H9 (cell line): ENCODE results near the gene ARHGAP15. TPM values are rescaled to one million over a fixed set of nuclear protein-coding genes. Genes with fewer than 3 reads are reported as not detected.

Experiments
- DNase-seq: peaks from one replicate; pipeline ENCODE4 v3.0.0-alpha.2; 2017
- H2AFZ ChIP-seq: one replicate; pipeline ENCODE4 v1.6.1; 2013; ENCODE audit warnings: mild to moderate bottlenecking, low read length, control low read depth, moderate library complexity
- H2AK5ac ChIP-seq: 2 replicates; pipeline ENCODE4 v1.6.1; 2013; ENCODE audit warnings: low read length, control low read depth, mixed read lengths; ENCODE audit not compliant: insufficient read length
- H2BK120ac ChIP-seq: one replicate; pipeline ENCODE4 v1.6.1; 2013; ENCODE audit warnings: low read depth, mild to moderate bottlenecking, low read length, control low read depth, inconsistent platforms; ENCODE audit not compliant: poor library complexity, severe bottlenecking
- H2BK12ac ChIP-seq: 2 replicates; pipeline ENCODE4 v1.6.1; 2013; ENCODE audit warnings: low read length, control low read depth, mixed read lengths, low read depth; ENCODE audit not compliant: insufficient read length
- H2BK15ac ChIP-seq: 2 replicates; pipeline ENCODE4 v1.6.1; 2013; ENCODE audit warnings: low read depth, low read length, control low read depth
- H2BK20ac ChIP-seq: one replicate; pipeline ENCODE4 v1.6.1; 2013; ENCODE audit warnings: low read depth, mild to moderate bottlenecking, low read length, control low read depth, inconsistent platforms; ENCODE audit not compliant: poor library complexity, severe bottlenecking
- H2BK5ac ChIP-seq: 2 replicates; pipeline ENCODE4 v1.6.1; 2013; ENCODE audit warnings: low read length, control low read depth, mixed read lengths; ENCODE audit not compliant: insufficient read length
- H3K14ac ChIP-seq: 2 replicates; pipeline ENCODE4 v1.6.1; 2013; ENCODE audit warnings: low read length, control low read depth; ENCODE audit not compliant: insufficient read depth
- H3K18ac ChIP-seq: 2 replicates; pipeline ENCODE4 v1.6.1; 2013; ENCODE audit warnings: low read depth, mild to moderate bottlenecking, mixed read lengths, low read length, control low read depth; ENCODE audit not compliant: insufficient read length
- H3K23ac ChIP-seq: 2 replicates; pipeline ENCODE4 v1.6.1; 2013; ENCODE audit warnings: low read length, control low read depth, mixed read lengths, low read depth; ENCODE audit not compliant: insufficient read length
- H3K23me2 ChIP-seq: 2 replicates; pipeline ENCODE4 v1.6.1; 2013; ENCODE audit warnings: low read depth, mild to moderate bottlenecking, mixed read lengths, low read length, control low read depth; ENCODE audit not compliant: insufficient read length, poor library complexity, severe bottlenecking
- H3K27ac ChIP-seq: 2 replicates; pipeline ENCODE4 v1.5.1; 2013; ENCODE audit warnings: low read length, control low read depth, mixed read lengths, low read depth; ENCODE audit not compliant: insufficient read length
- H3K27me3 ChIP-seq: 2 replicates; pipeline ENCODE4 v1.6.1; 2013; ENCODE audit warnings: low read length, control low read depth, inconsistent platforms; ENCODE audit not compliant: insufficient read depth
- H3K4ac ChIP-seq: 2 replicates; pipeline ENCODE4 v1.6.1; 2013; ENCODE audit warnings: low read depth, mild to moderate bottlenecking, control low read depth, inconsistent platforms, low read length, moderate library complexity
- H3K4me1 ChIP-seq: 2 replicates; pipeline ENCODE4 v1.6.1; 2013; ENCODE audit warnings: low read length, control low read depth, inconsistent platforms; ENCODE audit not compliant: insufficient read depth
- H3K4me2 ChIP-seq: 2 replicates; pipeline ENCODE4 v1.6.1; 2013; ENCODE audit warnings: low read length, control low read depth, mixed read lengths; ENCODE audit not compliant: insufficient read length, insufficient read depth
- H3K56ac ChIP-seq: 2 replicates; pipeline ENCODE4 v1.6.1; 2013; ENCODE audit warnings: low read depth, mild to moderate bottlenecking, mixed read lengths, low read length, control low read depth; ENCODE audit not compliant: insufficient read length
- H3K79me1 ChIP-seq: 2 replicates; pipeline ENCODE4 v1.6.1; 2013; ENCODE audit warnings: low read depth, mild to moderate bottlenecking, moderate library complexity, low read length, control low read depth, inconsistent platforms; ENCODE audit not compliant: insufficient read depth, poor library complexity, severe bottlenecking
- H3K79me2 ChIP-seq: 2 replicates; pipeline ENCODE4 v1.6.1; 2013; ENCODE audit warnings: low read length, control low read depth, inconsistent platforms; ENCODE audit not compliant: insufficient read depth
- H3K9ac ChIP-seq: 2 replicates; pipeline ENCODE4 v1.6.1; 2013; ENCODE audit warnings: low read length, control low read depth, mixed read lengths; ENCODE audit not compliant: insufficient read length; ENCODE audit errors: extremely low read depth
- H3K9me3 ChIP-seq: one replicate; pipeline ENCODE4 v1.6.1; 2013; ENCODE audit warnings: low read depth, low read length, inconsistent platforms; ENCODE audit not compliant: control insufficient read depth
- H3T11ph ChIP-seq: one replicate; pipeline ENCODE4 v1.6.1; 2013; ENCODE audit warnings: mild to moderate bottlenecking, low read length, control low read depth, inconsistent platforms
- H4K20me1 ChIP-seq: one replicate; pipeline ENCODE4 v1.6.1; 2013; ENCODE audit not compliant: control insufficient read depth, insufficient read length, insufficient read depth
- H4K5ac ChIP-seq: 2 replicates; pipeline ENCODE4 v1.6.1; 2013; ENCODE audit warnings: low read depth, mild to moderate bottlenecking, mixed read lengths, low read length, control low read depth; ENCODE audit not compliant: insufficient read length
- H4K8ac ChIP-seq: replicated peaks from 2 replicates; pipeline ENCODE4 v1.6.1; 2013; ENCODE audit warnings: low read length, control low read depth, mixed read lengths, low read depth; ENCODE audit not compliant: insufficient read length
- H4K91ac ChIP-seq: 2 replicates; pipeline ENCODE4 v1.6.1; 2013; ENCODE audit warnings: low read depth, mild to moderate bottlenecking, moderate library complexity, mixed read lengths, low read length, control low read depth; ENCODE audit not compliant: insufficient read length
- H3K27ac Mint-ChIP-seq, 3 experiments: 2 replicates in 2 of 3; 3 replicates in 1 of 3; pipeline ENCODE4 v1.8.0; 2020 to 2021; ENCODE audit warnings: mixed read lengths in 3 of 3, mild to moderate bottlenecking in 1 of 3, moderate library complexity in 1 of 3
- H3K27me3 Mint-ChIP-seq: 2 replicates; pipeline ENCODE4 v1.8.0; 2021; ENCODE audit warnings: low read depth, mild to moderate bottlenecking, moderate library complexity, mixed read lengths
- H3K36me3 Mint-ChIP-seq, 3 experiments: 2 replicates in 2 of 3; 3 replicates in 1 of 3; pipeline ENCODE4 v1.8.0; 2020 to 2021; ENCODE audit warnings: low read depth in 3 of 3, mixed read lengths in 3 of 3; ENCODE audit not compliant: insufficient read depth in 1 of 3
- H3K4me1 Mint-ChIP-seq, 2 experiments: 2 replicates each; pipeline ENCODE4 v1.8.0; 2020; ENCODE audit warnings: mixed read lengths in 2 of 2
- H3K4me3 Mint-ChIP-seq, 2 experiments: 2 replicates in 1 of 2; 3 replicates in 1 of 2; pipeline ENCODE4 v1.8.0; 2020 to 2021; ENCODE audit warnings: mild to moderate bottlenecking in 2 of 2, mixed read lengths in 2 of 2, moderate library complexity in 1 of 2
- H3K9me3 Mint-ChIP-seq, 2 experiments: 2 replicates in 1 of 2; 3 replicates in 1 of 2; pipeline ENCODE4 v1.8.0; 2020; ENCODE audit warnings: mild to moderate bottlenecking in 2 of 2, mixed read lengths in 2 of 2, moderate library complexity in 1 of 2
- CTCF ChIP-seq: fragments of 200-600 bp; sonication (generic); conservative IDR thresholded peaks from 3 replicates; pipeline ENCODE4 v1.8.0; 2021; ENCODE audit warnings: antibody characterized with exemption, mild to moderate bottlenecking
- WGBS: extraction: QIAGEN DNeasy Blood & Tissue Kit; methylation state at CpG from one replicate; pipeline ENCODE4 v1.1.7; 2013; ENCODE audit warnings: missing lambda C conversion rate, low lambda C conversion rate, mixed read lengths; ENCODE audit not compliant: insufficient read length; ENCODE audit errors: extremely low coverage; 5-methylcytosine and 5-hydroxymethylcytosine counted together
- total RNA-seq: library from RNA; stranded (reverse); gene quantifications from 2 replicates; pipeline ENCODE4 v1.2.1, GENCODE V29; 2021

The ARHGAP15 gene
- total RNA-seq, 1 experiment from 2014 or later, result not detected

- Mint-ChIP-seq H3K4me3 (no peak overlapping the region), H3K4me1 (peaks cover 24 to 35% of the 10 kb centered on the region in 2 experiments), H3K9me3 (no peaks in the 10 kb centered on the region), H3K36me3 (no peaks in the 10 kb centered on the region), H3K27ac (no peak overlapping the region), H3K27me3 (no peaks in the 10 kb centered on the region)
- Histone ChIP-seq H3K4me1 (peaks cover 3% of the 10 kb centered on the region; the same call in 1 of the 2 replicates), H2BK12ac (no peak overlapping the region), H3K23ac (no peak overlapping the region), H2BK120ac (no peak overlapping the region), H3K79me1 (no peaks in the 10 kb centered on the region), H3K79me2 (no peaks in the 10 kb centered on the region), H3T11ph (no peak overlapping the region), H3K9me3 (no peaks in the 10 kb centered on the region), H2BK15ac (no peak overlapping the region), H3K9ac (no peak overlapping the region), H3K56ac (no peak overlapping the region), H3K27me3 (no peaks in the 10 kb centered on the region), H3K27ac (no peak overlapping the region), H3K4ac (no peak overlapping the region), H2BK20ac (no peak overlapping the region), H2BK5ac (no peak overlapping the region), H4K91ac (no peak overlapping the region), H3K4me2 (no peak overlapping the region), H2AK5ac (no peak overlapping the region), H2AFZ (no peak overlapping the region), H3K18ac (no peak overlapping the region), H3K14ac (no peak overlapping the region), H4K5ac (no peak overlapping the region), H4K8ac (no peak overlapping the region), H4K20me1 (no peaks in the 10 kb centered on the region), H3K23me2 (no peaks in the 10 kb centered on the region)
- TF ChIP-seq CTCF, result no peak
- no CpG with 5 or more reads among the region's 2 CpGs for WGBS
- DNase-seq, result no peak
Observed at GRCh38 chr2:143600116-143600515, 470.9 kb downstream of the ARHGAP15 start.
